Measurements from ENCODE around the gene MAGOH.

MAGOH gene

DNA sequence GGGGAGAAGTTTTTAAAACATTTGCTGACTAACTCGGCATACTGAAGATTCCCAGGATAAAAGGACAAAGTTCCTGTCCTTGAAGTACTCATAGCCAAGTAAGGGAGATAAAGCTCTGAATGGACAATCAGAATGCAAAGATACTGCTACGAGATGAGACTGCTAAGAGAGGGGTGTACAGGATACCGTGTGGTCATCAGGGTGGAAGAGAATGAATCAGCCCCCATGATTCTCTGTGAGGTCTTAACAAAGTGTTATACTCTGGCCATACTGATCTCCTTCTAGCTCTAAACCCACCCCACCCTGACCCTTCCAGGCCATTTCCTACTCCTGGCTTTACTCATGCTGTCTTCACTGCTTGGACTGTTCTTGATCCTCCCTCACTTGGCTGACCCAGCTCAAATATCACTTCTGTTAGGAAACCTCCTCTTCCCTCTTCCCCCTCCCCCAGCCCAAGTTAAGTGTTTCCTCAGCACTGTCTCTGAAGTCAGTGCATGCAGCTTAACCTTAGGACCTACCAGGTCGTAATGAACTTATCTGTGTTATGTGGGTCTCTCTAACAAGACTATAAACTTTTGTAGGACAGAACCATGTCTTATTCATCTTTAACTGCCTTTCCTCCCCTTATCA, 15.8 kb upstream of the MAGOH start:
- no peaks in the 10 kb centered on the region for H3K9me2 ChIP-seq (replicated peaks; ENCODE audit: low read depth, low read length)
- TF ChIP-seq EZH2phosphoT487 (IDR thresholded peaks at IDR 0.05; ENCODE audit: borderline replicate concordance), result no peak
- TF ChIP-seq, protein P1, sequence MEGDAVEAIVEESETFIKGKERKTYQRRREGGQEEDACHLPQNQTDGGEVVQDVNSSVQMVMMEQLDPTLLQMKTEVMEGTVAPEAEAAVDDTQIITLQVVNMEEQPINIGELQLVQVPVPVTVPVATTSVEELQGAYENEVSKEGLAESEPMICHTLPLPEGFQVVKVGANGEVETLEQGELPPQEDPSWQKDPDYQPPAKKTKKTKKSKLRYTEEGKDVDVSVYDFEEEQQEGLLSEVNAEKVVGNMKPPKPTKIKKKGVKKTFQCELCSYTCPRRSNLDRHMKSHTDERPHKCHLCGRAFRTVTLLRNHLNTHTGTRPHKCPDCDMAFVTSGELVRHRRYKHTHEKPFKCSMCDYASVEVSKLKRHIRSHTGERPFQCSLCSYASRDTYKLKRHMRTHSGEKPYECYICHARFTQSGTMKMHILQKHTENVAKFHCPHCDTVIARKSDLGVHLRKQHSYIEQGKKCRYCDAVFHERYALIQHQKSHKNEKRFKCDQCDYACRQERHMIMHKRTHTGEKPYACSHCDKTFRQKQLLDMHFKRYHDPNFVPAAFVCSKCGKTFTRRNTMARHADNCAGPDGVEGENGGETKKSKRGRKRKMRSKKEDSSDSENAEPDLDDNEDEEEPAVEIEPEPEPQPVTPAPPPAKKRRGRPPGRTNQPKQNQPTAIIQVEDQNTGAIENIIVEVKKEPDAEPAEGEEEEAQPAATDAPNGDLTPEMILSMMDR (conservative IDR thresholded peaks at IDR 0.05; ENCODE audit: low read length), result no peak
- peaks cover 71% of the 10 kb centered on the region; the same call in 1 of the 2 replicates for H3K36me3 ChIP-seq (ENCODE audit: insufficient read depth, low read length)
- H3K27me3 ChIP-seq (ENCODE audit: insufficient read depth, low read length, poor library complexity, severe bottlenecking), result no peaks in the 10 kb centered on the region
- no peaks in the 10 kb centered on the region for H3F3A ChIP-seq (ENCODE audit: low read depth)
- H3K79me2 ChIP-seq (ENCODE audit: insufficient read depth, low read length), result no peaks in the 10 kb centered on the region
- no peaks in the 10 kb centered on the region for H4K20me1 ChIP-seq (ENCODE audit: insufficient read depth, low read length, poor library complexity, severe bottlenecking)
- no peak overlapping the region for H3K4me3 ChIP-seq (ENCODE audit: low read length, poor library complexity, severe bottlenecking)
- H3K9ac ChIP-seq (ENCODE audit: low read depth, low read length, poor library complexity, severe bottlenecking), result no peak overlapping the region
- no peak overlapping the region for H3K4me2 ChIP-seq (ENCODE audit: low read depth, low read length, poor library complexity, severe bottlenecking)
- H3K9me3 ChIP-seq (ENCODE audit: insufficient read depth, low read depth, low read length), result no peaks in the 10 kb centered on the region
- H3K4me1 ChIP-seq (ENCODE audit: insufficient read depth, low read length, poor library complexity, severe bottlenecking), result no peaks in the 10 kb centered on the region
- no peak overlapping the region for H2AFZ ChIP-seq (ENCODE audit: low read length)

DNA sequence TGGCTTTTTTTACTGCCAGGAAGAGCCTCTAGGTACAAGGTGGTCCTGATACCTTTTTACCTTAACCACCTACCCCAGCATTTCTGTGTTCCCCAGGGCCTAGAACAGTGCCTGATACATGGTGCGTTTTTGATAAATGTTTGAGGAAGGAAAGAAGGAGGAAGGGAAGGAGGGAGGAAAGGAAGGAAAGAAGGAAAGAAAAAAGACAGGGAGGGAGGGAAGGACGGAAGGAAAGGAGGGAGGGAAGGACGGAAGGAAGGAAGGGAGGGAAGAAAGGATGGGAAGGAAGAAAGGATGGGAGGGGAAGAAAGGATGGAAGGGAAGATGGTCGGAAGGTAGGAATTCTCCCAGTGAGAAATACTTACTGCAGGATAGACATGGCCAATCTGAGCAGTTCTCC, 12.0 kb upstream of the MAGOH start:
- no peaks in the 10 kb centered on the region for H4K20me1 ChIP-seq (ENCODE audit: insufficient read depth, low read length, poor library complexity, severe bottlenecking)
- TF ChIP-seq EZH2phosphoT487 (IDR thresholded peaks at IDR 0.05; ENCODE audit: borderline replicate concordance), result no peak
- TF ChIP-seq, protein P1 (conservative IDR thresholded peaks at IDR 0.05; ENCODE audit: low read length), result no peak
- H3F3A ChIP-seq (ENCODE audit: low read depth), result no peaks in the 10 kb centered on the region
- no peaks in the 10 kb centered on the region for H3K9me2 ChIP-seq (replicated peaks; ENCODE audit: low read depth, low read length)
- no peaks in the 10 kb centered on the region for H3K4me1 ChIP-seq (ENCODE audit: insufficient read depth, low read length, poor library complexity, severe bottlenecking)
- H2AFZ ChIP-seq (ENCODE audit: low read length), result no peak overlapping the region
- H3K27me3 ChIP-seq (ENCODE audit: insufficient read depth, low read length, poor library complexity, severe bottlenecking), result no peaks in the 10 kb centered on the region
- no peaks in the 10 kb centered on the region for H3K9me3 ChIP-seq (ENCODE audit: insufficient read depth, low read depth, low read length)
- no peak overlapping the region for H3K4me2 ChIP-seq (ENCODE audit: low read depth, low read length, poor library complexity, severe bottlenecking)
- H3K4me3 ChIP-seq (ENCODE audit: low read length, poor library complexity, severe bottlenecking), result no peak overlapping the region
- no peak overlapping the region for H3K9ac ChIP-seq (ENCODE audit: low read depth, low read length, poor library complexity, severe bottlenecking)
- no peaks in the 10 kb centered on the region for H3K79me2 ChIP-seq (ENCODE audit: insufficient read depth, low read length)
- H3K36me3 ChIP-seq (ENCODE audit: insufficient read depth, low read length), result peaks cover 65% of the 10 kb centered on the region; the same call in 1 of the 2 replicates

GRCh38 chr1:53249706-53250105, 11.4 kb upstream of the MAGOH start:
- H2AFZ ChIP-seq (ENCODE audit: low read length), result no peak overlapping the region
- no peaks in the 10 kb centered on the region for H3K9me2 ChIP-seq (replicated peaks; ENCODE audit: low read depth, low read length)
- H3K9me3 ChIP-seq (ENCODE audit: insufficient read depth, low read depth, low read length), result no peaks in the 10 kb centered on the region
- no peak overlapping the region for H3K4me2 ChIP-seq (ENCODE audit: low read depth, low read length, poor library complexity, severe bottlenecking)
- H3K36me3 ChIP-seq (ENCODE audit: insufficient read depth, low read length), result peaks cover 64% of the 10 kb centered on the region; the same call in 1 of the 2 replicates
- H3K4me1 ChIP-seq (ENCODE audit: insufficient read depth, low read length, poor library complexity, severe bottlenecking), result no peaks in the 10 kb centered on the region
- TF ChIP-seq EZH2phosphoT487 (IDR thresholded peaks at IDR 0.05; ENCODE audit: borderline replicate concordance), result no peak
- TF ChIP-seq, protein P1 (conservative IDR thresholded peaks at IDR 0.05; ENCODE audit: low read length), result no peak
- no peak overlapping the region for H3K9ac ChIP-seq (ENCODE audit: low read depth, low read length, poor library complexity, severe bottlenecking)
- no peaks in the 10 kb centered on the region for H4K20me1 ChIP-seq (ENCODE audit: insufficient read depth, low read length, poor library complexity, severe bottlenecking)
- H3K27me3 ChIP-seq (ENCODE audit: insufficient read depth, low read length, poor library complexity, severe bottlenecking), result no peaks in the 10 kb centered on the region
- H3K4me3 ChIP-seq (ENCODE audit: low read length, poor library complexity, severe bottlenecking), result no peak overlapping the region
- no peaks in the 10 kb centered on the region for H3F3A ChIP-seq (ENCODE audit: low read depth)
- H3K79me2 ChIP-seq (ENCODE audit: insufficient read depth, low read length), result no peaks in the 10 kb centered on the region

All from Loucy (cell line).